WTC11 (cell line): ENCODE data around the gene NUDT3. TPM values are rescaled to one million over a fixed set of nuclear protein-coding genes. Genes with fewer than 3 reads are reported as not detected.
A peak's percentile ranks its signal among the peaks of the same experiment; 100 is the strongest.

Source experiments
- ATAC-seq: fragments of 200-7000 bp; cut with Tn5 transposase; 2 replicates; pipeline ENCODE4 v1.10.0; 2021; ENCODE audit warnings: mild to moderate bottlenecking, moderate library complexity
- CTCF ChIA-PET: fragments of 300-600 bp; sonication (Branson Sonifier 250); formaldehyde crosslinking; loops from one replicate; lab custom pipeline; 2021; ENCODE audit warnings: antibody characterized with exemption; lab: Charles Lee
- POLR2A ChIA-PET: fragments of 350-600 bp; sonication (Branson Sonifier 250); formaldehyde crosslinking; loops from one replicate; lab custom pipeline; 2021; ENCODE audit warnings: antibody characterized with exemption; lab: Charles Lee
- DNase-seq: peaks from one replicate; pipeline ENCODE4 v3.0.0; 2021; ENCODE audit warnings: low spot score
- H3K27ac Mint-ChIP-seq: 2 replicates; pipeline ENCODE4 v1.8.0; 2021; ENCODE audit warnings: mixed read lengths
- H3K27me3 Mint-ChIP-seq: 2 replicates; pipeline ENCODE4 v1.8.0; 2021; ENCODE audit warnings: low read depth, mild to moderate bottlenecking, moderate library complexity, mixed read lengths
- H3K36me3 Mint-ChIP-seq: 2 replicates; pipeline ENCODE4 v1.8.0; 2021; ENCODE audit warnings: mixed read lengths
- H3K4me1 Mint-ChIP-seq: 2 replicates; pipeline ENCODE4 v1.8.0; 2022; ENCODE audit warnings: mixed read lengths
- H3K4me3 Mint-ChIP-seq: 2 replicates; pipeline ENCODE4 v1.8.0; 2021; ENCODE audit warnings: mild to moderate bottlenecking, moderate library complexity, mixed read lengths
- H3K9me3 Mint-ChIP-seq: 2 replicates; pipeline ENCODE4 v1.8.0; 2021; ENCODE audit warnings: mixed read lengths
- ATF1 ChIP-seq: sonication (generic); formaldehyde crosslinking; IDR thresholded peaks from 2 replicates; pipeline ENCODE4 v1.8.1; 2023; ENCODE audit warnings: mild to moderate bottlenecking, moderate library complexity, missing genetic modification reagents
- CREM ChIP-seq: sonication (generic); formaldehyde crosslinking; IDR thresholded peaks from 2 replicates; pipeline ENCODE4 v1.8.1; 2022; ENCODE audit warnings: mild to moderate bottlenecking, missing genetic modification reagents, moderate library complexity
- EMX1 ChIP-seq: fragments of 250-450 bp; sonication (Bioruptor Pico); IDR thresholded peaks from 2 replicates; pipeline ENCODE4 v1.8.0; 2021; ENCODE audit warnings: mild to moderate bottlenecking
- GABPB1 ChIP-seq: sonication (generic); formaldehyde crosslinking; IDR thresholded peaks from 2 replicates; pipeline ENCODE4 v1.8.1; 2023; ENCODE audit warnings: mild to moderate bottlenecking, missing genetic modification reagents
- GTF2I ChIP-seq: fragments of 250-450 bp; sonication (Bioruptor Pico); conservative IDR thresholded peaks from 2 replicates; pipeline ENCODE4 v1.4.0; 2021; ENCODE audit warnings: mild to moderate bottlenecking
- JAZF1 ChIP-seq: fragments of 250-450 bp; sonication (Bioruptor Pico); IDR thresholded peaks from 2 replicates; pipeline ENCODE4 v1.9.0; 2021; ENCODE audit warnings: moderate library complexity, mild to moderate bottlenecking, inconsistent platforms
- MYBL2 ChIP-seq: sonication (generic); formaldehyde crosslinking; IDR thresholded peaks from 2 replicates; pipeline ENCODE4 v1.8.1; 2023; ENCODE audit warnings: mild to moderate bottlenecking, moderate library complexity, missing genetic modification reagents
- NFATC4 ChIP-seq: fragments of 250-450 bp; sonication (Bioruptor Pico); IDR thresholded peaks from 2 replicates; pipeline ENCODE4 v1.9.0; 2021; ENCODE audit warnings: mild to moderate bottlenecking
- NFE2L1 ChIP-seq: sonication (generic); formaldehyde crosslinking; IDR thresholded peaks from 2 replicates; pipeline ENCODE4 v1.8.1; 2023; ENCODE audit warnings: missing genetic modification reagents
- NR2C2 ChIP-seq: sonication (generic); formaldehyde crosslinking; IDR thresholded peaks from 2 replicates; pipeline ENCODE4 v1.8.0; 2022; ENCODE audit warnings: mild to moderate bottlenecking, missing genetic modification reagents
- OVOL2 ChIP-seq: fragments of 250-450 bp; sonication (Bioruptor Pico); IDR thresholded peaks from 2 replicates; pipeline ENCODE4 v1.9.0; 2021; ENCODE audit warnings: mild to moderate bottlenecking, borderline replicate concordance
- TP53 ChIP-seq: sonication (generic); formaldehyde crosslinking; IDR thresholded peaks from 2 replicates; pipeline ENCODE4 v1.8.1; 2023; ENCODE audit warnings: mild to moderate bottlenecking, missing genetic modification reagents
- ZBTB21 ChIP-seq: sonication (generic); formaldehyde crosslinking; IDR thresholded peaks from 2 replicates; pipeline ENCODE4 v1.8.1; 2023; ENCODE audit warnings: mild to moderate bottlenecking, missing genetic modification reagents, borderline replicate concordance
- ZNF219 ChIP-seq: sonication (generic); formaldehyde crosslinking; IDR thresholded peaks from 2 replicates; pipeline ENCODE4 v1.8.0; 2023; ENCODE audit warnings: missing genetic modification reagents, mild to moderate bottlenecking, borderline replicate concordance
- ZNF263 ChIP-seq: sonication (generic); formaldehyde crosslinking; IDR thresholded peaks from 2 replicates; pipeline ENCODE4 v1.8.1; 2022; ENCODE audit warnings: low read depth, mild to moderate bottlenecking, moderate library complexity, missing genetic modification reagents
- ZNF317 ChIP-seq: sonication (generic); formaldehyde crosslinking; IDR thresholded peaks from 2 replicates; pipeline ENCODE4 v1.8.1; 2023; ENCODE audit warnings: low read depth, mild to moderate bottlenecking, moderate library complexity, missing genetic modification reagents, borderline replicate concordance
- ZNF396 ChIP-seq: fragments of 250-450 bp; sonication (Bioruptor Pico); IDR thresholded peaks from 2 replicates; pipeline ENCODE4 v1.8.0; 2021; ENCODE audit warnings: mild to moderate bottlenecking, moderate library complexity, borderline replicate concordance
- total RNA-seq: library from RNA; stranded (reverse); gene quantifications from 3 replicates; pipeline ENCODE4 v1.2.3, GENCODE V29; 2021
- TF ChIP-seq, protein P1 (sequence below): sonication (generic); formaldehyde crosslinking; IDR thresholded peaks from 2 replicates; pipeline ENCODE4 v1.8.1; 2022; ENCODE audit warnings: low read depth, mild to moderate bottlenecking, moderate library complexity, missing genetic modification reagents, borderline replicate concordance
- TF ChIP-seq, protein P2 (sequence below): fragments of 250-450 bp; sonication (Bioruptor Pico); IDR thresholded peaks from 2 replicates; pipeline ENCODE4 v1.9.0; 2021; ENCODE audit warnings: moderate library complexity, mild to moderate bottlenecking, inconsistent platforms, borderline replicate concordance
- TF ChIP-seq, protein P3 (sequence below): sonication (generic); formaldehyde crosslinking; IDR thresholded peaks from 2 replicates; pipeline ENCODE4 v1.8.1; 2023; ENCODE audit warnings: mild to moderate bottlenecking, missing genetic modification reagents
- TF ChIP-seq, protein P4 (sequence below): fragments of 250-450 bp; sonication (Bioruptor Pico); IDR thresholded peaks from 2 replicates; pipeline ENCODE4 v1.9.0; 2021; ENCODE audit warnings: mild to moderate bottlenecking, borderline replicate concordance
- TF ChIP-seq, protein P5 (sequence below): sonication (generic); formaldehyde crosslinking; IDR thresholded peaks from 2 replicates; pipeline ENCODE4 v1.8.1; 2022; ENCODE audit warnings: mild to moderate bottlenecking, missing genetic modification reagents, moderate library complexity, borderline replicate concordance
- TF ChIP-seq, protein P6 (sequence below): sonication (generic); formaldehyde crosslinking; IDR thresholded peaks from 2 replicates; pipeline ENCODE4 v1.8.1; 2022; ENCODE audit warnings: low read depth, missing genetic modification reagents, borderline replicate concordance
- TF ChIP-seq, protein P7 (sequence below): sonication (generic); formaldehyde crosslinking; IDR thresholded peaks from 2 replicates; pipeline ENCODE4 v1.8.0; 2022; ENCODE audit warnings: mild to moderate bottlenecking, missing genetic modification reagents
- TF ChIP-seq, protein P8 (sequence below): fragments of 250-450 bp; sonication (Bioruptor Pico); IDR thresholded peaks from 2 replicates; pipeline ENCODE4 v2.1.2; 2022; ENCODE audit warnings: mild to moderate bottlenecking, moderate library complexity

The NUDT3 gene
- total RNA-seq, 1 experiment from 2014 or later: 30.0 TPM

DNA sequence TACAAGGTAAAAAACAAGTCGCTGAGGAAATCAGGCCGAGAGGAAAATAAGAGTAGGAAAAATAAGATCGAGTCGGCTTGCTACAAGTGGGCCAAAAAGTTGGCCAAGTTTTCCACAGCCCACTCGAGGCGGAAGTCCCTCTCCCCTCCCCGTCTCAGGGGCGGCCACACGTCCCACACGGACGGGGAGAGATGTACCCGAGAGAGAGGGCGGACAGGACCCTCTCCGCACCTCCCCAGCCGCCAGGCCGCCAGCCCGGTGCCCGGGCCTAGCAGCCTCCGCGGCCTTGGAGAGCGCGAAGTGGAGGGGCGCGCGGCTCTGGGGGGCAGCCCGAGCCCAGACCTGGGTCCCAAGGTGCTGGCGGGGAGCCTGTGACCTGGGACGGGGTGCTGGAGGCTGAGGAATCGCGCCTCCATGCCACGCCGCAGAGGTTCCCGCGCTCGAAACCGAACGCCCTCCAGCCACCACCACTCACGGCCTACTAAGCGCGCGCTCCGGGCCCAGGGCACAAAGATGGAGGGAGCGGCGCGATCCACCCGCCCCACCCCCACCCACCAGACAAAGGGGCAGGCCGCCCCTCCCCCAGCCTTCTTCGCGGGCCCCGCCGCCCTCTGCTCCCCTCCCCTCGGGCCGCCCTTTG lies 157.7 kb downstream of the NUDT3 start:
- H3K9me3 Mint-ChIP-seq: no peaks in the 10 kb centered on the region
- ATAC-seq (peak; percentile 3), DNase-seq (no peak)
- peak overlapping the region; percentile 60 for H3K4me3 Mint-ChIP-seq
- no peaks in the 10 kb centered on the region for H3K27me3 Mint-ChIP-seq
- ChIA-PET CTCF (no interaction called here), POLR2A (interaction anchor here (2.5 kb wide), 1 partner anchor 11 kb away, joined by 17 read pairs; no protein-coding TSS in a partner anchor)
- peaks cover 42% of the 10 kb centered on the region for H3K4me1 Mint-ChIP-seq
- H3K36me3 Mint-ChIP-seq: peaks cover 15% of the 10 kb centered on the region
- H3K27ac Mint-ChIP-seq: peak overlapping the region; percentile 98
- TF ChIP-seq, protein P1, sequence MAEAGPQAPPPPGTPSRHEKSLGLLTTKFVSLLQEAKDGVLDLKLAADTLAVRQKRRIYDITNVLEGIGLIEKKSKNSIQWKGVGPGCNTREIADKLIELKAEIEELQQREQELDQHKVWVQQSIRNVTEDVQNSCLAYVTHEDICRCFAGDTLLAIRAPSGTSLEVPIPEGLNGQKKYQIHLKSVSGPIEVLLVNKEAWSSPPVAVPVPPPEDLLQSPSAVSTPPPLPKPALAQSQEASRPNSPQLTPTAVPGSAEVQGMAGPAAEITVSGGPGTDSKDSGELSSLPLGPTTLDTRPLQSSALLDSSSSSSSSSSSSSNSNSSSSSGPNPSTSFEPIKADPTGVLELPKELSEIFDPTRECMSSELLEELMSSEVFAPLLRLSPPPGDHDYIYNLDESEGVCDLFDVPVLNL: no peak; the same call in 1 of the 2 replicates
- TF ChIP-seq NFE2L1 (CRISPR knock-in tag): no peak
- TF ChIP-seq, protein P2, sequence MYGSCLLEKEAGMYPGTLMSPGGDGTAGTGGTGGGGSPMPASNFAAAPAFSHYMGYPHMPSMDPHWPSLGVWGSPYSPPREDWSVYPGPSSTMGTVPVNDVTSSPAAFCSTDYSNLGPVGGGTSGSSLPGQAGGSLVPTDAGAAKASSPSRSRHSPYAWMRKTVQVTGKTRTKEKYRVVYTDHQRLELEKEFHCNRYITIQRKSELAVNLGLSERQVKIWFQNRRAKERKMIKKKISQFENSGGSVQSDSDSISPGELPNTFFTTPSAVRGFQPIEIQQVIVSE (CRISPR knock-in tag): no peak
- TF ChIP-seq GABPB1 (CRISPR knock-in tag): no peak
- TF ChIP-seq MYBL2 (CRISPR knock-in tag): no peak
- TF ChIP-seq ZNF263: no peak
- TF ChIP-seq, protein P3, sequence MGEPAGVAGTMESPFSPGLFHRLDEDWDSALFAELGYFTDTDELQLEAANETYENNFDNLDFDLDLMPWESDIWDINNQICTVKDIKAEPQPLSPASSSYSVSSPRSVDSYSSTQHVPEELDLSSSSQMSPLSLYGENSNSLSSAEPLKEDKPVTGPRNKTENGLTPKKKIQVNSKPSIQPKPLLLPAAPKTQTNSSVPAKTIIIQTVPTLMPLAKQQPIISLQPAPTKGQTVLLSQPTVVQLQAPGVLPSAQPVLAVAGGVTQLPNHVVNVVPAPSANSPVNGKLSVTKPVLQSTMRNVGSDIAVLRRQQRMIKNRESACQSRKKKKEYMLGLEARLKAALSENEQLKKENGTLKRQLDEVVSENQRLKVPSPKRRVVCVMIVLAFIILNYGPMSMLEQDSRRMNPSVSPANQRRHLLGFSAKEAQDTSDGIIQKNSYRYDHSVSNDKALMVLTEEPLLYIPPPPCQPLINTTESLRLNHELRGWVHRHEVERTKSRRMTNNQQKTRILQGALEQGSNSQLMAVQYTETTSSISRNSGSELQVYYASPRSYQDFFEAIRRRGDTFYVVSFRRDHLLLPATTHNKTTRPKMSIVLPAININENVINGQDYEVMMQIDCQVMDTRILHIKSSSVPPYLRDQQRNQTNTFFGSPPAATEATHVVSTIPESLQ (CRISPR knock-in tag): no peak
- TF ChIP-seq, protein P4, sequence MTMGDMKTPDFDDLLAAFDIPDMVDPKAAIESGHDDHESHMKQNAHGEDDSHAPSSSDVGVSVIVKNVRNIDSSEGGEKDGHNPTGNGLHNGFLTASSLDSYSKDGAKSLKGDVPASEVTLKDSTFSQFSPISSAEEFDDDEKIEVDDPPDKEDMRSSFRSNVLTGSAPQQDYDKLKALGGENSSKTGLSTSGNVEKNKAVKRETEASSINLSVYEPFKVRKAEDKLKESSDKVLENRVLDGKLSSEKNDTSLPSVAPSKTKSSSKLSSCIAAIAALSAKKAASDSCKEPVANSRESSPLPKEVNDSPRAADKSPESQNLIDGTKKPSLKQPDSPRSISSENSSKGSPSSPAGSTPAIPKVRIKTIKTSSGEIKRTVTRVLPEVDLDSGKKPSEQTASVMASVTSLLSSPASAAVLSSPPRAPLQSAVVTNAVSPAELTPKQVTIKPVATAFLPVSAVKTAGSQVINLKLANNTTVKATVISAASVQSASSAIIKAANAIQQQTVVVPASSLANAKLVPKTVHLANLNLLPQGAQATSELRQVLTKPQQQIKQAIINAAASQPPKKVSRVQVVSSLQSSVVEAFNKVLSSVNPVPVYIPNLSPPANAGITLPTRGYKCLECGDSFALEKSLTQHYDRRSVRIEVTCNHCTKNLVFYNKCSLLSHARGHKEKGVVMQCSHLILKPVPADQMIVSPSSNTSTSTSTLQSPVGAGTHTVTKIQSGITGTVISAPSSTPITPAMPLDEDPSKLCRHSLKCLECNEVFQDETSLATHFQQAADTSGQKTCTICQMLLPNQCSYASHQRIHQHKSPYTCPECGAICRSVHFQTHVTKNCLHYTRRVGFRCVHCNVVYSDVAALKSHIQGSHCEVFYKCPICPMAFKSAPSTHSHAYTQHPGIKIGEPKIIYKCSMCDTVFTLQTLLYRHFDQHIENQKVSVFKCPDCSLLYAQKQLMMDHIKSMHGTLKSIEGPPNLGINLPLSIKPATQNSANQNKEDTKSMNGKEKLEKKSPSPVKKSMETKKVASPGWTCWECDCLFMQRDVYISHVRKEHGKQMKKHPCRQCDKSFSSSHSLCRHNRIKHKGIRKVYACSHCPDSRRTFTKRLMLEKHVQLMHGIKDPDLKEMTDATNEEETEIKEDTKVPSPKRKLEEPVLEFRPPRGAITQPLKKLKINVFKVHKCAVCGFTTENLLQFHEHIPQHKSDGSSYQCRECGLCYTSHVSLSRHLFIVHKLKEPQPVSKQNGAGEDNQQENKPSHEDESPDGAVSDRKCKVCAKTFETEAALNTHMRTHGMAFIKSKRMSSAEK (CRISPR knock-in tag): peak; percentile 62; the same call in 1 of the 2 replicates
- TF ChIP-seq TP53: no peak
- TF ChIP-seq, protein P5, sequence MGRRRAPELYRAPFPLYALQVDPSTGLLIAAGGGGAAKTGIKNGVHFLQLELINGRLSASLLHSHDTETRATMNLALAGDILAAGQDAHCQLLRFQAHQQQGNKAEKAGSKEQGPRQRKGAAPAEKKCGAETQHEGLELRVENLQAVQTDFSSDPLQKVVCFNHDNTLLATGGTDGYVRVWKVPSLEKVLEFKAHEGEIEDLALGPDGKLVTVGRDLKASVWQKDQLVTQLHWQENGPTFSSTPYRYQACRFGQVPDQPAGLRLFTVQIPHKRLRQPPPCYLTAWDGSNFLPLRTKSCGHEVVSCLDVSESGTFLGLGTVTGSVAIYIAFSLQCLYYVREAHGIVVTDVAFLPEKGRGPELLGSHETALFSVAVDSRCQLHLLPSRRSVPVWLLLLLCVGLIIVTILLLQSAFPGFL (CRISPR knock-in tag): no peak
- TF ChIP-seq NFATC4: peak; percentile 83; the same call in 1 of the 2 replicates
- no peak for TF ChIP-seq CREM (CRISPR knock-in tag)
- no peak for TF ChIP-seq ZBTB21 (CRISPR knock-in tag)
- TF ChIP-seq NR2C2: no peak
- TF ChIP-seq, protein P6, sequence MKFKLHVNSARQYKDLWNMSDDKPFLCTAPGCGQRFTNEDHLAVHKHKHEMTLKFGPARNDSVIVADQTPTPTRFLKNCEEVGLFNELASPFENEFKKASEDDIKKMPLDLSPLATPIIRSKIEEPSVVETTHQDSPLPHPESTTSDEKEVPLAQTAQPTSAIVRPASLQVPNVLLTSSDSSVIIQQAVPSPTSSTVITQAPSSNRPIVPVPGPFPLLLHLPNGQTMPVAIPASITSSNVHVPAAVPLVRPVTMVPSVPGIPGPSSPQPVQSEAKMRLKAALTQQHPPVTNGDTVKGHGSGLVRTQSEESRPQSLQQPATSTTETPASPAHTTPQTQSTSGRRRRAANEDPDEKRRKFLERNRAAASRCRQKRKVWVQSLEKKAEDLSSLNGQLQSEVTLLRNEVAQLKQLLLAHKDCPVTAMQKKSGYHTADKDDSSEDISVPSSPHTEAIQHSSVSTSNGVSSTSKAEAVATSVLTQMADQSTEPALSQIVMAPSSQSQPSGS (CRISPR knock-in tag): no peak
- TF ChIP-seq ZNF317 (CRISPR knock-in tag): no peak
- TF ChIP-seq ZNF396: no peak
- TF ChIP-seq, protein P7, sequence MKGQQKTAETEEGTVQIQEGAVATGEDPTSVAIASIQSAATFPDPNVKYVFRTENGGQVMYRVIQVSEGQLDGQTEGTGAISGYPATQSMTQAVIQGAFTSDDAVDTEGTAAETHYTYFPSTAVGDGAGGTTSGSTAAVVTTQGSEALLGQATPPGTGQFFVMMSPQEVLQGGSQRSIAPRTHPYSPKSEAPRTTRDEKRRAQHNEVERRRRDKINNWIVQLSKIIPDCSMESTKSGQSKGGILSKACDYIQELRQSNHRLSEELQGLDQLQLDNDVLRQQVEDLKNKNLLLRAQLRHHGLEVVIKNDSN (CRISPR knock-in tag): no peak
- no peak for TF ChIP-seq GTF2I (CRISPR knock-in tag)
- TF ChIP-seq ATF1 (CRISPR knock-in tag): no peak
- TF ChIP-seq, protein P8, sequence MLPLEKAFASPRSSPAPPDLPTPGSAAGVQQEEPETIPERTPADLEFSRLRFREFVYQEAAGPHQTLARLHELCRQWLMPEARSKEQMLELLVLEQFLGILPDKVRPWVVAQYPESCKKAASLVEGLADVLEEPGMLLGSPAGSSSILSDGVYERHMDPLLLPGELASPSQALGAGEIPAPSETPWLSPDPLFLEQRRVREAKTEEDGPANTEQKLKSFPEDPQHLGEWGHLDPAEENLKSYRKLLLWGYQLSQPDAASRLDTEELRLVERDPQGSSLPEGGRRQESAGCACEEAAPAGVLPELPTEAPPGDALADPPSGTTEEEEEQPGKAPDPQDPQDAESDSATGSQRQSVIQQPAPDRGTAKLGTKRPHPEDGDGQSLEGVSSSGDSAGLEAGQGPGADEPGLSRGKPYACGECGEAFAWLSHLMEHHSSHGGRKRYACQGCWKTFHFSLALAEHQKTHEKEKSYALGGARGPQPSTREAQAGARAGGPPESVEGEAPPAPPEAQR (CRISPR knock-in tag): no peak
- no peak for TF ChIP-seq OVOL2 (CRISPR knock-in tag)
- TF ChIP-seq ZNF219: no peak
- TF ChIP-seq JAZF1 (CRISPR knock-in tag): no peak
- TF ChIP-seq EMX1 (CRISPR knock-in tag): no peak
